GM12878 (cell line): ENCODE data around the gene CAMK4. TPM values are rescaled to one million over a fixed set of nuclear protein-coding genes. Genes with fewer than 3 reads are reported as not detected.
A peak's percentile ranks its signal among the peaks of the same experiment; 100 is the strongest.

Experiments
- ATAC-seq: fragments of 200-7000 bp; cut with Tn5 transposase; 3 replicates; pipeline ENCODE4 v1.9.1; 2020; ENCODE audit warnings: mild to moderate bottlenecking, moderate library complexity
- BruUV-seq: library from RNA; stranded (reverse); fragments of 400-500 nt; replicated peaks from 2 replicates; lab custom pipeline; 2021; lab: Mats Ljungman, UMichigan
- CTCF ChIA-PET: fragments of 300-600 bp; sonication (Branson Sonifier 250); formaldehyde crosslinking; extraction: SDS; loops from one replicate; lab custom pipeline; 2021; ENCODE audit warnings: inconsistent platforms; lab: Yijun Ruan, JAX
- POLR2A ChIA-PET: fragments of 350-600 bp; formaldehyde crosslinking; extraction: SDS; loops from one replicate; lab custom pipeline; 2021; ENCODE audit warnings: inconsistent platforms; lab: Charles Lee
- RAD21 ChIA-PET: fragments of 300-600 bp; sonication (Branson Sonifier 250); formaldehyde crosslinking; loops from one replicate; lab custom pipeline; 2023; ENCODE audit warnings: antibody characterized with exemption; ENCODE audit not compliant: unreplicated experiment; lab: Charles Lee
- SMC1A ChIA-PET: fragments of 300-600 bp; sonication (Branson Sonifier 250); formaldehyde crosslinking; loops from one replicate; lab custom pipeline; 2023; ENCODE audit not compliant: unreplicated experiment, uncharacterized antibody; lab: Charles Lee
- DNase-seq: peaks from one replicate; pipeline ENCODE4 v3.0.0-alpha.2; 2011; ENCODE audit warnings: low read depth, low spot score
- FAIRE-seq: peaks from 3 replicates; lab custom pipeline; 2011; peaks lifted over from hg19 to GRCh38; lab: Jason Lieb, UNC
- H2AFZ ChIP-seq: 2 replicates; pipeline ENCODE4 v1.6.0; 2011; ENCODE audit warnings: low read depth, low read length, control low read depth; ENCODE audit not compliant: control insufficient read depth
- H3K27ac ChIP-seq: 2 replicates; pipeline ENCODE4 v1.5.1; 2011; ENCODE audit warnings: control low read depth; ENCODE audit not compliant: control insufficient read depth, insufficient read depth
- H3K27me3 ChIP-seq, 2 experiments: replicated peaks in 1 of 2; 2 replicates each; pipeline versions ENCODE4 v1.6.0 to v1.6.1; 2011; ENCODE audit warnings: low read length in 1 of 2; ENCODE audit not compliant: control insufficient read depth in 2 of 2, insufficient read depth in 2 of 2
- H3K36me3 ChIP-seq, 2 experiments: 2 replicates each; pipeline ENCODE4 v1.5.1; 2011; ENCODE audit warnings: low read length in 1 of 2; ENCODE audit not compliant: control insufficient read depth in 2 of 2, insufficient read depth in 2 of 2
- H3K4me1 ChIP-seq: 2 replicates; pipeline ENCODE4 v1.6.1; 2011; ENCODE audit warnings: mild to moderate bottlenecking, low read length, moderate library complexity, mixed read lengths; ENCODE audit not compliant: control insufficient read depth, insufficient read depth
- H3K4me2 ChIP-seq: 2 replicates; pipeline ENCODE4 v1.6.0; 2011; ENCODE audit warnings: control low read depth; ENCODE audit not compliant: control insufficient read depth, insufficient read depth
- H3K4me3 ChIP-seq: fragments of 200-600 bp; sonication (generic); 2 replicates; pipeline ENCODE4 v1.5.1; 2016
- H3K79me2 ChIP-seq: 2 replicates; pipeline ENCODE4 v1.6.0; 2011; ENCODE audit warnings: low read length; ENCODE audit not compliant: control insufficient read depth, insufficient read depth
- H3K9ac ChIP-seq: 2 replicates; pipeline ENCODE4 v1.8.0; 2011; ENCODE audit warnings: low read length, control low read depth, mixed read lengths; ENCODE audit not compliant: control insufficient read depth, insufficient read depth
- H3K9me3 ChIP-seq: replicated peaks from 3 replicates; pipeline ENCODE4 v1.5.1; 2011; ENCODE audit warnings: mild to moderate bottlenecking, low read length; ENCODE audit not compliant: control insufficient read depth, insufficient read depth
- H4K20me1 ChIP-seq: 2 replicates; pipeline ENCODE4 v1.6.0; 2011; ENCODE audit not compliant: control insufficient read depth, insufficient read depth
- ATF2 ChIP-seq: IDR thresholded peaks from 2 replicates; pipeline ENCODE4 v1.6.1; 2012; ENCODE audit warnings: low read length, inconsistent platforms
- ATF3 ChIP-seq: IDR thresholded peaks from 2 replicates; pipeline ENCODE4 v1.6.1; 2011; ENCODE audit warnings: low read depth, mild to moderate bottlenecking, low read length, moderate library complexity, borderline replicate concordance; ENCODE audit errors: extremely low read depth
- BACH1 ChIP-seq: fragments of 450-650 bp; IDR thresholded peaks from 2 replicates; pipeline ENCODE4 v1.6.1; 2017; ENCODE audit warnings: mild to moderate bottlenecking, borderline replicate concordance
- POLR2AphosphoS2 ChIP-seq: IDR thresholded peaks from 2 replicates; pipeline ENCODE4 v1.6.1; 2011; ENCODE audit warnings: low read depth, mild to moderate bottlenecking, low read length, improper control_type of control experiment, moderate library complexity
- WGBS: methylation state at CpG from one replicate; pipeline ENCODE4 v1.1.6; 2016; ENCODE audit warnings: low lambda C conversion rate; ENCODE audit not compliant: insufficient replicate concordance, insufficient coverage; ENCODE audit errors: missing lambda C conversion rate; 5-methylcytosine and 5-hydroxymethylcytosine counted together
- in situ Hi-C: fragments of 300-500 bp; cut with MboI; formaldehyde crosslinking; loops from 9 replicates; pipeline ENCODE4 v1.14.3; 2018; ENCODE audit warnings: mixed read lengths
- intact Hi-C: fragments of 100-400 bp; cut with micrococcal nuclease; formaldehyde crosslinking; loops from one replicate; pipeline ENCODE4 v1.14.2; 2022; ENCODE audit not compliant: unreplicated experiment
- polyA plus RNA-seq, 11 experiments: library from polyadenylated mRNA; depleted of rRNA in 4 of 11; unstranded in 6 of 11; stranded (reverse) in 5 of 11; fragments of >200 nt; fragmentation: Nextera tagmentation in 4 of 11; fragmentation: Illumina TruSeq in 1 of 11; extraction: Ambion mirVana in 4 of 11; extraction: Trizol in 1 of 11; gene quantifications; 1 replicate in 1 of 11; 2 replicates in 10 of 11; pipeline versions ENCODE4 v1.2.1 to v1.2.3, GENCODE V29; 2011 to 2016; ENCODE audit warnings: inconsistent platforms in 2 of 11, missing spikeins in 2 of 11, low read depth in 1 of 11
- total RNA-seq, 4 experiments: library from RNA; depleted of rRNA in 3 of 4; stranded (reverse); fragments of >200 nt in 3 of 4; fragmentation: Illumina TruSeq in 1 of 4; extraction: Trizol in 1 of 4; gene quantifications; 2 replicates each; pipeline versions ENCODE4 v1.2.1 to v1.2.3, GENCODE V29; 2013 to 2021

CAMK4 gene
- total and polyA plus RNA-seq, 10 of the 15 experiments (the other 5 are each of a cell fraction or from before 2014, with no cell fraction given): 13.3 to 51.9 (median 35.3) TPM

- Histone ChIP-seq H3K4me1 (no peaks in the 10 kb centered on the region), H3K27ac (no peak overlapping the region), H3K4me3 (no peak overlapping the region), H3K4me2 (no peak overlapping the region), H3K36me3 (peaks cover 2 to 7% of the 10 kb centered on the region in 2 experiments; a peak in 3 of 4 replicates), H2AFZ (no peak overlapping the region), H3K9me3 (no peaks in the 10 kb centered on the region), H3K9ac (no peak overlapping the region)
- in situ Hi-C loops: no loop called here
- ChIA-PET CTCF (interaction anchor here (0.6 to 1.1 kb wide), 2 partner anchors 658 to 1068 kb away, joined by 3 read pairs; no protein-coding TSS in a partner anchor), POLR2A (no interaction called here), SMC1A (interaction anchor here (0.9 to 1.5 kb wide), 3 partner anchors 10 to 39 kb away, joined by 3 to 4 read pairs (median 4); no protein-coding TSS in a partner anchor), RAD21 (no interaction called here)
- ATAC-seq: no peak
- no peak for DNase-seq
- no peak for FAIRE-seq
- TF ChIP-seq ATF3: no peak
- no peak for TF ChIP-seq BACH1
- TF ChIP-seq, all 136 proteins: peak for 0
- Histone ChIP-seq H3K27me3 (no peaks in the 10 kb centered on the region), H4K20me1 (no peaks in the 10 kb centered on the region), H3K79me2 (no peaks in the 10 kb centered on the region)
- intact Hi-C loops: loop anchor here (5.0 kb wide), 1 partner anchor 331 kb away; no protein-coding TSS in a partner anchor
- no TSS peak for BruUV-seq
These were observed 264.2 kb downstream of the CAMK4 start for GRCh38 chr5:111488353-111488752.

GRCh38 chr5:111493031-111493430 is 268.8 kb downstream of the CAMK4 start:
- ChIA-PET SMC1A (interaction anchor here (0.6 to 6.9 kb wide), 5 partner anchors 10 to 612 kb away, joined by 3 to 46 read pairs (median 7); no protein-coding TSS in a partner anchor), POLR2A (interaction anchor here (1.0 kb wide), 1 partner anchor 334 kb away, joined by 3 read pairs; no protein-coding TSS in a partner anchor)

More at GRCh38 chr5:111493031-111493430, 268.8 kb downstream of the CAMK4 start:
- H2AFZ ChIP-seq: no peak overlapping the region
- no peak for FAIRE-seq
- no peaks in the 10 kb centered on the region for H4K20me1 ChIP-seq
- no peak overlapping the region for H3K9ac ChIP-seq
- peaks cover 8% of the 10 kb centered on the region for H3K79me2 ChIP-seq
- TF ChIP-seq POLR2AphosphoS2 (peak; percentile 47; the same call in 1 of the 2 replicates), ATF2 (no peak)
- H3K36me3 ChIP-seq: peaks cover 2 to 17% of the 10 kb centered on the region in 2 experiments; a peak in 3 of 4 replicates
- no peak overlapping the region for H3K4me3 ChIP-seq
- in situ Hi-C loops: no loop called here
- intact Hi-C loops: no loop called here
- peaks cover 6% of the 10 kb centered on the region; the same call in 1 of the 2 replicates for H3K4me1 ChIP-seq
- ATAC-seq: no peak
- H3K4me2 ChIP-seq: no peak overlapping the region
- H3K9me3 ChIP-seq: no peaks in the 10 kb centered on the region
- no peaks in the 10 kb centered on the region for H3K27me3 ChIP-seq
- no peak overlapping the region for H3K27ac ChIP-seq
- CTCF ChIA-PET: interaction anchor here (1.0 to 1.6 kb wide), 2 partner anchors 8 to 15 kb away, joined by 3 to 5 read pairs; no protein-coding TSS in a partner anchor
- 96% methylated on average over 2 of the region's 2 CpGs for WGBS
- RAD21 ChIA-PET: interaction anchor here (1.0 kb wide), 1 partner anchor 14 kb away, joined by 4 read pairs; no protein-coding TSS in a partner anchor
- BruUV-seq: no TSS peak
- no peak for DNase-seq
